Adipose tissue (tissue), 3 donors: Measurements from ENCODE around the gene ELANE. TPM values are rescaled to one million over a fixed set of nuclear protein-coding genes. Genes with fewer than 3 reads are reported as not detected.
"Not testable (repeated sequence)": the region's sequence is repeated elsewhere in the genome, so short reads cannot be mapped to it uniquely, and the experiment has no call there.

Experiments used
- H3K27ac ChIP-seq: one replicate; pipeline ENCODE4 v1.5.1; 2013; ENCODE audit warnings: low read depth, low read length
- WGBS, 3 donors: extraction: QIAGEN DNeasy Blood & Tissue Kit; methylation state at CpG; one replicate each; pipeline ENCODE4 v1.1.7; 2013; 5-methylcytosine and 5-hydroxymethylcytosine counted together
- polyA plus RNA-seq, 3 donors: library from polyadenylated mRNA; stranded (reverse); fragments of 200-250 nt; gene quantifications; one replicate each; pipeline ENCODE4 v1.2.3, GENCODE V29; 2013
- donor health status: healthy with polysubstance abuse.
- donor health status: Bipolar disorder and iron deficiency.
- donor health status: healthy.

Gene ELANE
- polyA plus RNA-seq, 3 donors, result 0.54 to 9.2 (median 2.4) TPM

GRCh38 chr19:887072-887471 lies 35.0 kb downstream of the ELANE start:
- no peak overlapping the region for H3K27ac ChIP-seq
- 87 to 90% (median 88%) methylated on average over 16 of the region's 16 CpGs for WGBS, 3 donors

GRCh38 chr19:887599-887998 lies 35.5 kb downstream of the ELANE start:
- WGBS, 3 donors, result 95 to 96% (median 95%) methylated on average over 10 of the region's 10 CpGs
- no peak overlapping the region for H3K27ac ChIP-seq

GRCh38 chr19:888581-889385 lies 36.7 kb downstream of the ELANE start:
- WGBS, 3 donors, result 87 to 92% (median 90%) methylated on average over 29 to 30 of the region's 30 CpGs
- no peak overlapping the region for H3K27ac ChIP-seq

GRCh38 chr19:889662-890295 lies 37.7 kb downstream of the ELANE start:
- no peak overlapping the region for H3K27ac ChIP-seq
- 93 to 96% (median 94%) methylated on average over 23 to 26 of the region's 26 CpGs for WGBS, 3 donors

- WGBS, 3 donors, result 89 to 96% (median 92%) methylated on average over 18 of the region's 18 CpGs
Observed at GRCh38 chr19:890831-891230, 38.7 kb downstream of the ELANE start.

GRCh38 chr19:891421-892200 lies 39.5 kb downstream of the ELANE start:
- not testable (repeated sequence) for H3K27ac ChIP-seq
- 15 to 73% (median 63%) methylated on average over 47 to 50 of the region's 50 CpGs for WGBS, 3 donors

More at GRCh38 chr19:890831-891230, 38.7 kb downstream of the ELANE start:
- H3K27ac ChIP-seq, result no peak overlapping the region

GRCh38 chr19:892243-892893 lies 40.3 kb downstream of the ELANE start:
- peak overlapping the region; percentile 29 for H3K27ac ChIP-seq
- WGBS, 3 donors, result 4 to 5% (median 4%) methylated on average over 22 to 27 of the region's 27 CpGs

GRCh38 chr19:892894-893689 lies 41.0 kb downstream of the ELANE start, which contains the start of the genes MED16 and RNU6-9:
Gene MED16 (minus strand): TSS chr19:893187. CDS start chr19:891131, 2,056 bp downstream.
Gene RNU6-9 (plus strand): TSS chr19:893484.
- 1 to 2% (median 1%) methylated on average over 47 to 69 of the region's 69 CpGs for WGBS, 3 donors
- peak within 1 kb of the TSS; percentile 29 for H3K27ac ChIP-seq

- no peak overlapping the region for H3K27ac ChIP-seq
- WGBS, 3 donors, result 88 to 96% (median 94%) methylated on average over 10 of the region's 10 CpGs
Observed at GRCh38 chr19:896434-896833, 44.3 kb downstream of the ELANE start.

GRCh38 chr19:896999-897398 lies 44.9 kb downstream of the ELANE start:
- 91% methylated on average over 11 of the region's 11 CpGs for WGBS, 3 donors
- no peak overlapping the region for H3K27ac ChIP-seq

GRCh38 chr19:897442-898039 lies 45.4 kb downstream of the ELANE start:
- H3K27ac ChIP-seq, result no peak overlapping the region
- WGBS, 3 donors, result 87 to 93% (median 92%) methylated on average over 22 to 26 of the region's 26 CpGs

GRCh38 chr19:898663-899062 lies 46.6 kb downstream of the ELANE start:
- no peak overlapping the region for H3K27ac ChIP-seq
- WGBS, 3 donors, result 82 to 87% (median 83%) methylated on average over 19 to 20 of the region's 20 CpGs

GRCh38 chr19:899336-900042 lies 47.4 kb downstream of the ELANE start:
- H3K27ac ChIP-seq, result no peak overlapping the region
- 93% methylated on average over 31 to 32 of the region's 32 CpGs for WGBS, 3 donors

GRCh38 chr19:900043-900301 lies 47.9 kb downstream of the ELANE start:
- 89 to 91% (median 89%) methylated on average over 15 of the region's 15 CpGs for WGBS, 3 donors

GRCh38 chr19:900302-901111 lies 48.4 kb downstream of the ELANE start:
- no peak overlapping the region for H3K27ac ChIP-seq
- 79 to 85% (median 84%) methylated on average over 27 to 30 of the region's 30 CpGs for WGBS, 3 donors

More at GRCh38 chr19:900043-900301, 47.9 kb downstream of the ELANE start:
- H3K27ac ChIP-seq, result no peak overlapping the region
